CD4-positive, alpha-beta T cell (primary cell): ENCODE measurements around the gene DGKA. TPM values are rescaled to one million over a fixed set of nuclear protein-coding genes. Genes with fewer than 3 reads are reported as not detected.

Source experiments
- ATAC-seq: fragments of 200-7000 bp; cut with Tn5 transposase; one replicate; pipeline ENCODE4 v1.10.0; 2022; ENCODE audit warnings: mild to moderate bottlenecking; ENCODE audit not compliant: poor library complexity
- CTCF ChIA-PET: fragments of 350-600 bp; sonication (Branson Sonifier 250); formaldehyde crosslinking; loops from one replicate; lab custom pipeline; 2021; ENCODE audit warnings: antibody characterized with exemption, inconsistent platforms; lab: Charles Lee
- POLR2A ChIA-PET: fragments of 350-600 bp; sonication (Branson Sonifier 250); formaldehyde crosslinking; loops from one replicate; lab custom pipeline; 2021; ENCODE audit warnings: antibody characterized with exemption, inconsistent platforms; lab: Charles Lee
- DNase-seq, 14 experiments: peaks; one replicate each; pipeline ENCODE4 v3.0.0-alpha.2; 2013 to 2020; ENCODE audit warnings: mixed read lengths in 2 of 14
- H3K27ac ChIP-seq, 2 donors: one replicate each; pipeline versions ENCODE4 v1.5.1 to v1.7.0; 2013; ENCODE audit warnings: low read length in 2 of 2, low read depth in 1 of 2, mild to moderate bottlenecking in 1 of 2
- H3K27me3 ChIP-seq, 2 experiments: 1 replicate in 1 of 2; 2 replicates in 1 of 2; pipeline versions ENCODE4 v1.6.1 to v1.7.0; 2013; ENCODE audit warnings: low read length in 2 of 2, control low read depth in 1 of 2, mild to moderate bottlenecking in 1 of 2, moderate library complexity in 1 of 2; ENCODE audit not compliant: insufficient read depth in 2 of 2, control insufficient read depth in 1 of 2
- H3K36me3 ChIP-seq: one replicate; pipeline ENCODE4 v1.6.1; 2013; ENCODE audit warnings: low read length, control low read depth; ENCODE audit not compliant: insufficient read depth
- H3K4me1 ChIP-seq: one replicate; pipeline ENCODE4 v1.6.1; 2013; ENCODE audit warnings: low read length, control low read depth; ENCODE audit not compliant: insufficient read depth
- H3K4me3 ChIP-seq: one replicate; pipeline ENCODE4 v1.5.1; 2013; ENCODE audit warnings: mild to moderate bottlenecking, low read length, moderate library complexity
- H3K9me3 ChIP-seq, 2 experiments: 1 replicate in 1 of 2; 2 replicates in 1 of 2; pipeline versions ENCODE4 v1.6.1 to v1.7.0; 2013; ENCODE audit warnings: low read length in 2 of 2, mild to moderate bottlenecking in 2 of 2, control low read depth in 1 of 2, moderate library complexity in 1 of 2; ENCODE audit not compliant: control insufficient read depth in 1 of 2, insufficient read depth in 1 of 2
- H3K27ac Mint-ChIP-seq: one replicate; pipeline ENCODE4 v1.8.0; 2020; ENCODE audit warnings: mixed read lengths
- H3K27me3 Mint-ChIP-seq: one replicate; pipeline ENCODE4 v1.8.0; 2021; ENCODE audit warnings: mixed read lengths
- H3K36me3 Mint-ChIP-seq: one replicate; pipeline ENCODE4 v1.8.0; 2021; ENCODE audit warnings: low read depth, mixed read lengths
- H3K4me1 Mint-ChIP-seq: one replicate; pipeline ENCODE4 v1.8.0; 2021; ENCODE audit warnings: low read depth, mixed read lengths
- H3K4me3 Mint-ChIP-seq: one replicate; pipeline ENCODE4 v1.8.0; 2020; ENCODE audit warnings: mild to moderate bottlenecking, mixed read lengths
- H3K9me3 Mint-ChIP-seq: one replicate; pipeline ENCODE4 v1.8.0; 2020; ENCODE audit warnings: mixed read lengths
- intact Hi-C, 2 experiments: fragments of 100-400 bp; cut with DNase I in 1 of 2; cut with micrococcal nuclease in 1 of 2; formaldehyde crosslinking; loops; one replicate each; pipeline versions ENCODE4 v1.15.1 to v1.9.0; 2023 to 2025; cut with DNase I, micrococcal nuclease
- total RNA-seq, 174 experiments: library from RNA in 2 of 174; stranded (reverse) in 2 of 174; gene quantifications; one replicate each; pipeline ENCODE4 v1.2.3 and lab custom pipeline; 2021 to 2026
- TF ChIP-seq, protein P1 (sequence below): fragments of 200-600 bp; IDR thresholded peaks from one replicate; pipeline ENCODE4 v1.8.0; 2022; ENCODE audit warnings: antibody characterized with exemption, mild to moderate bottlenecking

Gene DGKA
- total RNA-seq, 2 experiments from 2014 or later, result 799 to 818 TPM

GRCh38 chr12:55972911-55973598 is 42.1 kb downstream of the DGKA start:
- H3K36me3 Mint-ChIP-seq, result peaks cover 9% of the 10 kb centered on the region
- H3K27ac Mint-ChIP-seq, result no peak overlapping the region
- peaks cover 17% of the 10 kb centered on the region for H3K4me1 Mint-ChIP-seq
- H3K27me3 Mint-ChIP-seq, result no peaks in the 10 kb centered on the region
- Histone ChIP-seq H3K9me3 (no peaks in the 10 kb centered on the region), H3K4me1 (peaks cover 27% of the 10 kb centered on the region), H3K36me3 (peaks cover 12% of the 10 kb centered on the region), H3K27me3 (no peaks in the 10 kb centered on the region), H3K27ac (peak overlapping the region; percentile 67 to 82), H3K4me3 (peak overlapping the region; percentile 68)
- CTCF ChIA-PET, result interaction anchor here (0.9 to 2.9 kb wide), 6 partner anchors 23 to 664 kb away, joined by 3 to 18 read pairs (median 5); partner anchors contain the start of genes PYM1 and SUOX
- DNase-seq (no peak), ATAC-seq (no peak)
- intact Hi-C loops, result loop anchor here in 1 of 2 experiments (1.0 kb wide), 1 partner anchor 44 kb away; no protein-coding TSS in a partner anchor
- TF ChIP-seq, protein P1, sequence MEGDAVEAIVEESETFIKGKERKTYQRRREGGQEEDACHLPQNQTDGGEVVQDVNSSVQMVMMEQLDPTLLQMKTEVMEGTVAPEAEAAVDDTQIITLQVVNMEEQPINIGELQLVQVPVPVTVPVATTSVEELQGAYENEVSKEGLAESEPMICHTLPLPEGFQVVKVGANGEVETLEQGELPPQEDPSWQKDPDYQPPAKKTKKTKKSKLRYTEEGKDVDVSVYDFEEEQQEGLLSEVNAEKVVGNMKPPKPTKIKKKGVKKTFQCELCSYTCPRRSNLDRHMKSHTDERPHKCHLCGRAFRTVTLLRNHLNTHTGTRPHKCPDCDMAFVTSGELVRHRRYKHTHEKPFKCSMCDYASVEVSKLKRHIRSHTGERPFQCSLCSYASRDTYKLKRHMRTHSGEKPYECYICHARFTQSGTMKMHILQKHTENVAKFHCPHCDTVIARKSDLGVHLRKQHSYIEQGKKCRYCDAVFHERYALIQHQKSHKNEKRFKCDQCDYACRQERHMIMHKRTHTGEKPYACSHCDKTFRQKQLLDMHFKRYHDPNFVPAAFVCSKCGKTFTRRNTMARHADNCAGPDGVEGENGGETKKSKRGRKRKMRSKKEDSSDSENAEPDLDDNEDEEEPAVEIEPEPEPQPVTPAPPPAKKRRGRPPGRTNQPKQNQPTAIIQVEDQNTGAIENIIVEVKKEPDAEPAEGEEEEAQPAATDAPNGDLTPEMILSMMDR, result no peak
- POLR2A ChIA-PET, result interaction anchor here (0.7 to 2.9 kb wide), 52 partner anchors 8 to 1693 kb away, joined by 3 to 80 read pairs (median 6); partner anchors contain the start of genes BLOC1S1, CBX5, CNPY2 and DGKA
- H3K9me3 Mint-ChIP-seq, result no peaks in the 10 kb centered on the region
- no peak overlapping the region for H3K4me3 Mint-ChIP-seq

DNA sequence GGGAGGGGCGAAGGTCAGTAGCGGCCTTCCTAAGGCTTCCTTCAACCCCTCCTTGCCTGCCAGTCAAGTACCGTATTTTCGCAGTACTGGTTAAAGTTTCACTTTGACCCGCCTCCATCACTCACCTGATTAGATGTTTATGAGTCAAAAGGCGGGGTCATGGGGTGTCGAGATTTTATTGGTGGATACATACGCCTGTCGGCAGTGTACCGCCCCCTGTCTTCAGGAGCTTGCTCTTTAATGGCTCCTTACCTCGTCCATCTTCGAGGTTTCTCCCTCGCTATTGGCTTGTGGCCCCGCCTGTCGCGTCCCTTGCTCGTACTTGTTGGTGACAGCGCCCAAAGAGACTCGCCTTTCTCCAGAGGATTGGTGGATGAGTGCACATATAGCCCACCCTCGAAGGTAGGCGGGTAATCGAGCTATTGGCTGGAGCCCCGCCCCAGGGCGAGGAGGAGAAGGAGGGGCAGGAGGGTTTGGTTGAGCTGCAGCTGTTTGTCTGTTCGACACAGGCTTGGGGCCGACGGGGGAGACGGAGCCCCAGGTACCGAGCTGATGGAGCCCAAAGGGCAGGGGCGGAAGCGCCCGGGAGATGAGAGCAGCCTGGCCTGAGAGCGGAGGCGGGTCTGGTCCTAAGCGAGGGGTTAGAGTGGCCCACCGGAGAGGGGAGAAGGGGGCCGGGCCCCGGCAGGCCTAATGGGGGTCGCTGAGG is 42.8 kb downstream of the DGKA start, which contains the start of gene RAB5B:
Gene RAB5B (plus strand): TSS at position 480 of the 709 bp plus-strand sequence. CDS start 12,883 bp downstream, outside the sequence.
- no peaks in the 10 kb centered on the region for H3K27me3 Mint-ChIP-seq

More for the DNA sequence above, 42.8 kb downstream of the DGKA start, which contains the start of gene RAB5B:
- intact Hi-C loops, result loop anchor here (1.0 to 2.0 kb wide), 2 partner anchors 43 to 44 kb away; partner anchors contain the start of gene DGKA (in 1 of the 2)
- peak; percentile 92 to 100 (median 96) for DNase-seq
- Histone ChIP-seq H3K9me3 (no peaks in the 10 kb centered on the region), H3K36me3 (peaks cover 12% of the 10 kb centered on the region), H3K4me3 (peak within 1 kb of the TSS; percentile 74), H3K4me1 (peaks cover 26% of the 10 kb centered on the region), H3K27ac (peak within 1 kb of the TSS; percentile 82 to 86), H3K27me3 (no peaks in the 10 kb centered on the region)
- no peak within 1 kb of the TSS for H3K27ac Mint-ChIP-seq
- ChIA-PET POLR2A (interaction anchor here (0.6 to 2.9 kb wide), 64 partner anchors 9 to 1693 kb away, joined by 3 to 80 read pairs (median 5); partner anchors contain the start of genes BLOC1S1, CBX5, CNPY2 and COQ10A), CTCF (interaction anchor here (0.9 to 2.9 kb wide), 10 partner anchors 22 to 663 kb away, joined by 3 to 18 read pairs (median 5); partner anchors contain the start of genes ORMDL2, PYM1, SARNP and SUOX)
- H3K4me1 Mint-ChIP-seq, result peaks cover 18% of the 10 kb centered on the region
- no peak within 1 kb of the TSS for H3K4me3 Mint-ChIP-seq
- no peaks in the 10 kb centered on the region for H3K9me3 Mint-ChIP-seq
- TF ChIP-seq, protein P1, result no peak
- peak; percentile 86 for ATAC-seq
- peaks cover 13% of the 10 kb centered on the region for H3K36me3 Mint-ChIP-seq
